GM08714 (cell line): ENCODE measurements around the gene PHETA2.
A peak's percentile ranks its signal among the peaks of the same experiment; 100 is the strongest.
"Not testable (repeated sequence)": the region's sequence is repeated elsewhere in the genome, so short reads cannot be mapped to it uniquely, and the experiment has no call there.

ENCODE experiments used
- H3K4me3 ChIP-seq: fragments of 200-500 bp; sonication (Bioruptor generic); 2 replicates; pipeline ENCODE4 v1.5.1; 2014; ENCODE audit warnings: mild to moderate bottlenecking, low read length, inconsistent platforms
- ZNF274 ChIP-seq: IDR thresholded peaks from 2 replicates; pipeline ENCODE4 v1.6.1; 2012; ENCODE audit warnings: mild to moderate bottlenecking, low read depth, low read length

The PHETA2 gene

GRCh38 chr22:42111798-42112197, 37.8 kb downstream of the PHETA2 start:
- TF ChIP-seq ZNF274: no peak
- no peak overlapping the region for H3K4me3 ChIP-seq

- not testable (repeated sequence) for H3K4me3 ChIP-seq
Measured at GRCh38 chr22:42112793-42113192, 38.7 kb downstream of the PHETA2 start.

- no peak for TF ChIP-seq ZNF274
- H3K4me3 ChIP-seq: no peak overlapping the region
Measured at GRCh38 chr22:42114721-42115120, 40.7 kb downstream of the PHETA2 start.

GRCh38 chr22:42115420-42115830, 41.4 kb downstream of the PHETA2 start:
- H3K4me3 ChIP-seq: not testable (repeated sequence)

GRCh38 chr22:42116848-42117424, 42.9 kb downstream of the PHETA2 start:
- no peak for TF ChIP-seq ZNF274
- no peak overlapping the region for H3K4me3 ChIP-seq

GRCh38 chr22:42120231-42121021, 46.4 kb downstream of the PHETA2 start:
- peak overlapping the region; percentile 19; the same call in 1 of the 2 replicates for H3K4me3 ChIP-seq

GRCh38 chr22:42123529-42123928, 49.5 kb downstream of the PHETA2 start:
- not testable (repeated sequence) for H3K4me3 ChIP-seq

- TF ChIP-seq ZNF274: no peak
- no peak overlapping the region for H3K4me3 ChIP-seq
Measured at GRCh38 chr22:42127606-42128005, 53.6 kb downstream of the PHETA2 start.

GRCh38 chr22:42128007-42128406, 54.0 kb downstream of the PHETA2 start:
- H3K4me3 ChIP-seq: not testable (repeated sequence)
